ENCODE results near the gene PSMB8. TPM values are rescaled to one million over a fixed set of nuclear protein-coding genes. Genes with fewer than 3 reads are reported as not detected.

The PSMB8 gene
- total RNA-seq, 1 experiment from 2014 or later, result 123 TPM

DNA sequence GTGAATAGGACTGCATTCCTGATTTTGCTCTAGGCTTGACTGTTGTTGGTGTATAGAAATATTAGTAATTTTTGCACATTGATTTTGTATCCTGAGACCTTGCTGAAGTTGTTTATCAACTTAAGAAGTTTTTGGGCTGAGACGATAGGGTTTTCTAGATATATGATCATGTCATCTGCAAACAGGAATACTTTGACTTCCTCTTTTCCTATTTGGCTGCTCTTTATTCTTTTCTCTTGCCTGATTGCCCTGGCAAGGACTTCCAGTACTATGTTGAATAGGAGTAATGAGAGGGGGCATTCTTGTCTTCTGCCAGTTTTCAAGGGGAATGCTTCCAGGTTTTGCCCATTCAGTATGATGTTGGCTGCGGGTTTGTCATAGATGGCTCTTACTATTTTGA lies 40.4 kb downstream of the PSMB8 start:
- CTCF ChIA-PET, result interaction anchor here (0.9 to 1.8 kb wide), 2 partner anchors 13 to 673 kb away, joined by 4 read pairs; partner anchors contain the start of gene FKBPL
- intact Hi-C loops (cut with micrococcal nuclease; ENCODE audit: unreplicated experiment), result no loop called here
- Mint-ChIP-seq H3K4me3 (ENCODE audit: low read depth, unreplicated experiment) (no peak overlapping the region), H3K27me3 (ENCODE audit: unreplicated experiment) (peaks cover 75% of the 10 kb centered on the region), H3K27ac (ENCODE audit: unreplicated experiment) (no peak overlapping the region), H3K36me3 (ENCODE audit: insufficient read depth, unreplicated experiment) (no peaks in the 10 kb centered on the region), H3K9me3 (ENCODE audit: low read depth, unreplicated experiment) (peaks cover 4% of the 10 kb centered on the region), H3K4me1 (ENCODE audit: low read depth, unreplicated experiment) (peaks cover 10% of the 10 kb centered on the region)
- BruUV-seq (replicated peaks), result no TSS peak
- TF ChIP-seq, protein P1, sequence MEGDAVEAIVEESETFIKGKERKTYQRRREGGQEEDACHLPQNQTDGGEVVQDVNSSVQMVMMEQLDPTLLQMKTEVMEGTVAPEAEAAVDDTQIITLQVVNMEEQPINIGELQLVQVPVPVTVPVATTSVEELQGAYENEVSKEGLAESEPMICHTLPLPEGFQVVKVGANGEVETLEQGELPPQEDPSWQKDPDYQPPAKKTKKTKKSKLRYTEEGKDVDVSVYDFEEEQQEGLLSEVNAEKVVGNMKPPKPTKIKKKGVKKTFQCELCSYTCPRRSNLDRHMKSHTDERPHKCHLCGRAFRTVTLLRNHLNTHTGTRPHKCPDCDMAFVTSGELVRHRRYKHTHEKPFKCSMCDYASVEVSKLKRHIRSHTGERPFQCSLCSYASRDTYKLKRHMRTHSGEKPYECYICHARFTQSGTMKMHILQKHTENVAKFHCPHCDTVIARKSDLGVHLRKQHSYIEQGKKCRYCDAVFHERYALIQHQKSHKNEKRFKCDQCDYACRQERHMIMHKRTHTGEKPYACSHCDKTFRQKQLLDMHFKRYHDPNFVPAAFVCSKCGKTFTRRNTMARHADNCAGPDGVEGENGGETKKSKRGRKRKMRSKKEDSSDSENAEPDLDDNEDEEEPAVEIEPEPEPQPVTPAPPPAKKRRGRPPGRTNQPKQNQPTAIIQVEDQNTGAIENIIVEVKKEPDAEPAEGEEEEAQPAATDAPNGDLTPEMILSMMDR (IDR thresholded peaks at IDR 0.05; ENCODE audit: unreplicated experiment), result no peak
- DNase-seq, result no peak

DNA sequence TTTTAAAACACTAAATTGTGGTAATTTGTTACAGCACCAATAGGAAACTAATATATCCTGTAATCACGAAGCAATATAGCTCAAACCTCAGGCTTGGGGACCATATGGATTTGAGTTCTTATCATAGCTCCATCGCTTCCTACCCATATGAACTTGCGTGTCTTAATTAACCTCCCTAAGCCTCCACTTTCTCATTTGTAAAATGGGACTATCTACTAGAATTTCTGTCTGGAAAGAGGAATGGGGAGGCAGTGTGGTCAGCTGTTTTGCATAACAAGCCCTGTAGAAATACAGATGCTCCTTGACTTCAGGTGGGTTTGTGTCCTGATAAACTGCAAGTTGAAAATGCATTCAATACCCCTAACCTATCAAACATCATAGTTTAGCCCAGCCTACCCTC lies 44.1 kb downstream of the PSMB8 start:
- Mint-ChIP-seq H3K27me3 (ENCODE audit: unreplicated experiment) (peaks cover 91% of the 10 kb centered on the region), H3K4me1 (ENCODE audit: low read depth, unreplicated experiment) (peaks cover 7% of the 10 kb centered on the region), H3K4me3 (ENCODE audit: low read depth, unreplicated experiment) (no peak overlapping the region), H3K36me3 (ENCODE audit: insufficient read depth, unreplicated experiment) (no peaks in the 10 kb centered on the region), H3K9me3 (ENCODE audit: low read depth, unreplicated experiment) (peaks cover 5% of the 10 kb centered on the region), H3K27ac (ENCODE audit: unreplicated experiment) (no peak overlapping the region)
- TF ChIP-seq, protein P1 (IDR thresholded peaks at IDR 0.05; ENCODE audit: unreplicated experiment), result no peak
- no TSS peak for BruUV-seq (replicated peaks)
- DNase-seq, result no peak
- CTCF ChIA-PET, result interaction anchor here (0.6 to 1.6 kb wide), 2 partner anchors 14 to 568 kb away, joined by 3 to 5 read pairs; no protein-coding TSS in a partner anchor
- intact Hi-C loops (cut with micrococcal nuclease; ENCODE audit: unreplicated experiment), result loop anchor here (5.0 to 10.0 kb wide), 2 partner anchors 68 to 545 kb away; no protein-coding TSS in a partner anchor

DNA sequence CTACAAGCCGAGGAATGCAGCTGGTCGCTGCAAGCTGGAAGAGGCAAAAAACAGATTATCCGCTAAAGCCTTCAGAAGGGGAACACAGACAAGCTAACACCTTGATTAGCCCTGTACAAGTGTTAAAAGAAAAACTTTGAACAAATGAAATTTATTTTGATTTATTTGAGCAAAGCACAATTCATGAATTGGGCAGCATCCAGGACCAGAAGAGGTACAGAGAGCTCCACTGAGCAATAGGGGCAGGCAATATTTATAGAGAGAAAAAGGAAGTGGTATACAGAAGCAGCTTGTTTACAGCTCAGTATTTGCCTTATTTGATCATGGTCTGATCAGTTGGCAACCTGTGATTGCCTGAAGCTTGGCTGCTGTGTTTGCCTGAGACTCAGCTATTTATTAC lies 44.7 kb downstream of the PSMB8 start:
- H3K9me3 Mint-ChIP-seq (ENCODE audit: low read depth, unreplicated experiment), result peaks cover 5% of the 10 kb centered on the region
- CTCF ChIA-PET, result interaction anchor here (0.5 to 1.6 kb wide), 3 partner anchors 13 to 567 kb away, joined by 3 to 5 read pairs (median 3); no protein-coding TSS in a partner anchor
- TF ChIP-seq, protein P1 (IDR thresholded peaks at IDR 0.05; ENCODE audit: unreplicated experiment), result no peak
- H3K4me1 Mint-ChIP-seq (ENCODE audit: low read depth, unreplicated experiment), result peaks cover 7% of the 10 kb centered on the region
- DNase-seq, result no peak
- no peaks in the 10 kb centered on the region for H3K36me3 Mint-ChIP-seq (ENCODE audit: insufficient read depth, unreplicated experiment)
- H3K4me3 Mint-ChIP-seq (ENCODE audit: low read depth, unreplicated experiment), result no peak overlapping the region
- no TSS peak for BruUV-seq (replicated peaks)
- intact Hi-C loops (cut with micrococcal nuclease; ENCODE audit: unreplicated experiment), result loop anchor here (5.0 to 10.0 kb wide), 2 partner anchors 68 to 544 kb away; no protein-coding TSS in a partner anchor
- no peak overlapping the region for H3K27ac Mint-ChIP-seq (ENCODE audit: unreplicated experiment)
- H3K27me3 Mint-ChIP-seq (ENCODE audit: unreplicated experiment), result peaks cover 91% of the 10 kb centered on the region

DNA sequence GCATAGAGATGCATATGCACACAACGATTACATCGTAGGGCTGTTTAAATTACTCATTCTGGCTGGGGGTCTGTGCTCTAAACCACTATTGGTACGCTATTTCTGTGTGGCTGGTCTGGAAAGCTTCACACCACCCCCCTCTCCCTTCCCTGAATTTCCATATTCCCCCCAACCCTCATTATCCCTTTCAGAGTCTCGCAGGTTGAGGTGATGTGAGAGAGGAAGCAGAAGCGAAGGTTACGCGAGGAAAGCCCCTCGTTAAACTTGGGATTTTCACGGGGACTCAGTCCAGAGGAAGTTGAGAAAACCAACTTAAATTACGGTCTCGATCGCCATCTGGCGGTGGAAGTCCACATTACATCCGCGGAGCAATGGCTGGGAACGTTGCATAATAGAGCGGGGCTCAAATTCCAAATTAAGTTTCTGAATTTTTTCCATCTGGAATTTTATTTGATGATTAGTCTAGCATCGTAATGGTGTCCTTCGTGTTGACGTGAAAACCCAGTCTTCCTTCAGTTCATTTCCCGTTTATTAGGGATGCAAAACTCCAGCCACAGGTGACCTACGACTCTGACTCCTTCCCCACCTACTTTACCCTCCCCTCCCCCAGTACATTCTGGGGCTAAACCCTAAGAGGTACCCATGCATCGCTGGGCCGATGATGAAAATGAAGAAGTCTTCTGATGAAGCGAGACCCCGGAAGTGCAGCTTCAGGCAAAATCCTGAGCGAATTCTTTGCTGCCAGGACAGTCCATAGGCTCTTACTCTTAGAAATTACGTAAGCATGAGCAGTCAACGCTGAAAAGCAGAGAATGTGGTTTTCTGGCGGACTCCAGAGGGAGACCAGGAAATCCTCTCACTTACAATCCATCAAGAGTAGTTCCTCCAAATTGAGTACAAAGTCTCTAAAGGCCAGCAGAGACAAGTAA lies 46.7 kb downstream of the PSMB8 start:
- H3K4me3 Mint-ChIP-seq (ENCODE audit: low read depth, unreplicated experiment), result peak overlapping the region; percentile 27
- no TSS peak for BruUV-seq (replicated peaks)
- peaks cover 5% of the 10 kb centered on the region for H3K9me3 Mint-ChIP-seq (ENCODE audit: low read depth, unreplicated experiment)
- DNase-seq, result peak; percentile 80
- peaks cover 7% of the 10 kb centered on the region for H3K4me1 Mint-ChIP-seq (ENCODE audit: low read depth, unreplicated experiment)
- H3K36me3 Mint-ChIP-seq (ENCODE audit: insufficient read depth, unreplicated experiment), result no peaks in the 10 kb centered on the region
- H3K27me3 Mint-ChIP-seq (ENCODE audit: unreplicated experiment), result peaks cover 91% of the 10 kb centered on the region
- H3K27ac Mint-ChIP-seq (ENCODE audit: unreplicated experiment), result no peak overlapping the region
- CTCF ChIA-PET, result interaction anchor here (1.2 to 1.5 kb wide), 2 partner anchors 9 to 71 kb away, joined by 3 read pairs; no protein-coding TSS in a partner anchor
- TF ChIP-seq, protein P1 (IDR thresholded peaks at IDR 0.05; ENCODE audit: unreplicated experiment), result peak; percentile 89
- intact Hi-C loops (cut with micrococcal nuclease; ENCODE audit: unreplicated experiment), result loop anchor here (1.0 to 10.0 kb wide), 3 partner anchors 70 to 542 kb away; no protein-coding TSS in a partner anchor
